Measurements from ENCODE around the gene SEC31A. TPM values are rescaled to one million over a fixed set of nuclear protein-coding genes. Genes with fewer than 3 reads are reported as not detected.
"Not testable (repeated sequence)": the region's sequence is repeated elsewhere in the genome, so short reads cannot be mapped to it uniquely, and the experiment has no call there.

SEC31A gene
- total RNA-seq, 1 experiment from 2014 or later: 189 TPM

DNA sequence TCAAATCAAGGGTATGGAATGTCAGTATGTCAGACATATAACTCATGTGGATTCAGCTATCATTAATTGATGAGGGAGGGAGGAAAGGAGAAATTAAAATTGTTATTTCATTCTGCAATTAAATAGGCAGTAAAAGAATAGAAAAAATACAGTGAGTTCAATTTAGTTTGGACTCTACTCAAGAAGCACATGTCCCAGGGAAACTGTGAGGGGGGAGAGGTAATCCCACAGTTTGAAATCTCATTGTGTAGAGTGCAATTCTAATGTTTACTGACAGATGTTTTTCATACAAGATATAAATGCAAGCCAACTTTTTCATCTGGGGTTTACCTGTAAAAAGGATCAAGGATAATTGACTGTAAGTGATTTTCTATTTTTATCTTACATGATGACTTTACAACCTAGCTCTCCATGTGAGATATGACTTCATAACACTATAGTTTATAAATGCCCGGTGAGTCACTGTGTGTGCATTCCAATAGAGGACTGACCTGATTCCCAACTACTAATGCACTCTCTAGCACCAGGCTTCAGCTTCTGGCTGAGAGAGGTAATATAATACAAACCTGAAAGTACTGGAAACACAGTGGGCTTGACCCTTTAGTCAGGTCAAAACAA lies 57.1 kb downstream of the SEC31A start:
- peak; percentile 81 for DNase-seq (ENCODE audit: low read depth)

DNA sequence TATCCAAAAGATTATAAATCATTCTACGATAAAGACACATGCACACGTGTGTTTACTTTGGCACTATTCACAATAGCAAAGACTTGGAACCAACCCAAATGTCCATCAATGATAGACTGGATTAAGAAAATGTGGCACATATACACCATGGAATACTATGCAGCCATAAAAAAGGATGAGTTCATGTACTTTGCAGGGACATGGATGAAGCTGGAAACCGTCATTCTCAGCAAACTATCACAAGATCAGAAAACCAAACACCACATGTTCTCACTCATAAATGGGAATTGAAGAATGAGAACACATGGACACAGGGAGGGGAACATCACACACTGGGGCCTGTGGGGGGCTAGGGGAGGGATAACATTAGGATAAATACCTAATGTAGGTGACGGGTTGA lies 57.9 kb downstream of the SEC31A start:
- DNase-seq (ENCODE audit: low read depth): not testable (repeated sequence)

GRCh38 chr4:82825425-82825824 lies 65.5 kb downstream of the SEC31A start:
- no peak for DNase-seq (ENCODE audit: low read depth)

DNA sequence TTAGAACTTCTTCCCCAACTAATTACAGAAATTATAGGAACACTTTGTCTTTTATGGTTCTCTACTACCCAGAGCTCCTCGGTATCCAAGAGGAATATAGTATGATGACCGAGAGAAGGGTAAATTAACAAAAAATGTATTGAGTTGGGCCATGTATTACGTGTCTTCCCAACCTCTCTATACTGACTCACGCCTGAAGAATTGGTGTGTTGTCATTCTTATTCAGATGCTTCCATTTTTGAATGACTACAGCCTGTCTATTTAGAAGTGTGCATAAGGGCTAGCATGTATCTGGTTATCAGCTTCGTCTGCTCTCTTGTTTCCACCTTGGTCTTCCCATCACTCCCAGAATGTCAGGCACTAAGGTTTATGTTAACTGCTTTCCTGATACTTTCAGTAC lies 67.9 kb downstream of the SEC31A start:
- DNase-seq (ENCODE audit: low read depth): peak; percentile 34

DNA sequence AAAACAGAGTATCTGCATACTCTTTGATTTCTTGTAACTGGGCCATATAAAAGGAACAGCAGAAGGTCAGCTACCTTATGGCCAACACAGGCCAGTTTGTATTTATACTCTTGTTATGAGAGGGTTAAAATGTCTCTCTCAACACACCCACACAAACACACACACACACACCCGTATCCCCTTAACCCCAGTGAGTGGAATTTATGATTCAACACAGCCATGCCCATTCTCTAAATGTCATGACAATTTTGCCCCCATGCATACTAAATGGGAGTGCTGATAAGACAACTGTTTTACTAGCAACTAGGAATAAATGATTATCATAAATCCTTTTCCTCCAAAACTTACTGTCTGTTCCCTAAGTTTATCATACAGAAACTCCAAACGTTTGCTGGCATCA lies 70.3 kb downstream of the SEC31A start:
- DNase-seq (ENCODE audit: low read depth): no peak

DNA sequence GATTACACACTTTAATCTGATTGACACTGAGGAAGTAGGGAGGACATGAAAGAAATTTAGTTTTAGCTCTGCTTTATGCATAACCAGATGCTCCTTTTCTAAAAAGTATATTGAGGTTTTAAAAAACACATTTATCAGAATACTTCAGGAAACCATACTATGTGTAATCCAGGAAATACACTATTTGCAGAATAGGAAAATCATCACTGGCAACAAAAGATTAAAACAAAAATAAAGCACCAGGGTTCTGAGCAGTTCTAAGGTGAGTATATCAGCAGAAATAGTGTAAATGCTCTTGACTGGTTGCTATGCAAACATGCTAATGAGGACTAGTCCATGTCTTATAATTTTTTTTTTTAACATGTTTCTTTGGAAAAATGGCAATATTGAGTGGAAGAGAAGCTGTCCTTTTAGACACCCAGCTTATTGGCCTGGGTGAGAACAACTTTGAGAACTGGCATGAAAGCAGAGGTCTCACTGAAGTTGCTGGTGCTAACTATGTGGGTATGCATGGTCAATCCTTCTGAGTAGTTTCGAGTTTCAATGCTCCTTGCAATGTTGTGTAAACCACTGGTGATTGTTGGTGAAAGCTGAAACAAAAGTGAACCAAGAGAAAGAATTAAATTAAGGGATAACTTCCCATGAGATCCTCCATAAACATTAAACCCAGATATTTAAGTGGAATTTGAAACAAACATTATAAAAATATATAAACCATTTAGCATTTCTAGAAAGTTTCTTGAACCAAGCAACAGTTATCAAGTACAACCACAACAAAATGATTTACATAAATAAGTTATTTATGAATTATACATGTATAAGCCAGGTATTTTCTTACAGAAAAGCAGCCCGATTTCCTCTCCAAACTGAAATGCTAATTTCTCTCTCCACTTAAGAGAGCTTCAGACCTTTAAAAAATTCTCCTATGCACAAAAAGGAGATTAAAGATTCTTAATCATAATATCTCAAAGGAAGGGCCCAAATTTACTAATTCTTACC lies 72.0 kb downstream of the SEC31A start:
- no peak for DNase-seq (ENCODE audit: low read depth)

DNA sequence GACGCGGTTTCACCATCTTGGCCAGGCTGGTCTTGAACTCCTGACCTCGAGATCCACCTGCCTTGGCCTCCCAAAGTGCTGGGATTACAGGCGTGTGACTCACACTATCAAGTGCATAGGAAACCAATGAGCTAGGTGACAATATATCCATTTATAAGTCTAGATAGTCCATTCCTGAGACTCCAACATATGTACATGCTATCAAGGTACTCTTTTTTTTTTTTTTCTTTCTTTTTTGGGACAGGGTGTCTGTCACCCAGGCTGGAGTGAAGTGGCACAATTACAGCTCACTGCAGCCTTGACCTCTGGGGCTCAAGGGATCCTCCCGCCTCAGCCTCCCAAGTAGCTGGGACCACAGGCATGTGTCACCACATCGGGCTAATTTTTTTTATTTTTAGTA lies 74.1 kb downstream of the SEC31A start:
- DNase-seq (ENCODE audit: low read depth): not testable (repeated sequence)

DNA sequence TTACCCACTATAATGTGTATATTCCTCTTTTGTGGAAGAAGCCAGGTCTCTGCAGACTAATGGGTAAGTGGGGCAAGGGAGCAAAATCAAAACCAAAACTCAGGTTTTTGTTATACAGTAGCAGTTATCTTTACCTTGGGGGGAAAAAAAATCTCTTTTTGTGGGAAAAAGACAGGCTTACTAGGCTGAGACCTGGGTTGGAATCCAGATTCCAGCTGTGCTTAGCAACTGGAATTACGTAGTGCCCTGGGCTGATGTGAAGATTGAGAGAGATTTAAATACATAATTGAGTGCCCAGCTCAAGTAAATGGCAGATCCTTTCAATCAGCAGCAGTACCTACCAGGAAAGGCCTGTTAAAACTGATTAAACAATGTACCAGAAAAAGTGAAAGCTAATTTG lies 76.9 kb downstream of the SEC31A start:
- DNase-seq (ENCODE audit: low read depth): no peak

- DNase-seq (ENCODE audit: low read depth): peak; percentile 8
Measured at GRCh38 chr4:82811838-82812341, 79.1 kb downstream of the SEC31A start.

GRCh38 chr4:82811392-82811791 lies 79.6 kb downstream of the SEC31A start:
- no peak for DNase-seq (ENCODE audit: low read depth)

DNA sequence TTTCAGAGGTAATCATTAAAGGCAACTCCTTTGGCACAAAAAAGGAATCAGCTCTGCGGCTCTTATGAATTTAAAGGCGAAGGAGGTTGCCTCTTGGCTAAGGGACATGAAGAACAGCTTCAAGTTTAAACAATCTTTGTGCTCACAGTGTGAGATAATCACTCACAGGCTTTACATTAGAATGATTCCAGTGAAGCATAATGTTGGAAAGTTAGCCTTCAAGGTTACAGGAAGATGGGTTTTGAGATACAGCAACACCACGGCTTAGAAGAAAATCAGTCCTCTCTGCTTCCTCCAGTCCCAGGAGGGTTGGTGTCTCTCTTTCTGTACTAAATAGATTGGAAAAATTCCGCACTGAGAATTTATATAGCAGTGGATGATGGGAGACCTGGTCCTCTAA lies 80.8 kb downstream of the SEC31A start:
- DNase-seq (ENCODE audit: low read depth): no peak

DNA sequence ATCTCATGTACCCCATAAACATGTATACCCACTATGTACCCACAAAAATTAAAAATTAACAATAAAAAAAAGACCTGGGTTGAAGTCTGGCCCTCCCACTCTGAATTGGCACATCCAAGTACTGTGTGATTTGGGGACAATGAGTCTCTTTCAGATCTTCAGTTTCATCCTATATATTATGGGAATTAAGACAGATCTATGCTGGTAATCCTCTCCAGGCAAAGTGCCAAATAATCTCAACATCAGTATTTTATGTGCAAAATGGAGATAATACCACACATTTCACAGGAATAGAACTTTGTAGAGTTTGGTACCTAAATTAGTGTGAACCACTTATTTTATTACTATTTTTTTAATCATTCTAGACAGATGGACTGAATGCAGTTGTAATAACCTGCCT lies 81.3 kb downstream of the SEC31A start:
- no peak for DNase-seq (ENCODE audit: low read depth)

GRCh38 chr4:82803746-82804145 lies 87.2 kb downstream of the SEC31A start:
- DNase-seq (ENCODE audit: low read depth): no peak

- no peak for DNase-seq (ENCODE audit: low read depth)
Measured at GRCh38 chr4:82802911-82803310, 88.0 kb downstream of the SEC31A start.

- DNase-seq (ENCODE audit: low read depth): no peak
Measured at GRCh38 chr4:82801910-82802521, 88.9 kb downstream of the SEC31A start.

- DNase-seq (ENCODE audit: low read depth): no peak
Measured at GRCh38 chr4:82799006-82799881, 91.7 kb downstream of the SEC31A start.

DNA sequence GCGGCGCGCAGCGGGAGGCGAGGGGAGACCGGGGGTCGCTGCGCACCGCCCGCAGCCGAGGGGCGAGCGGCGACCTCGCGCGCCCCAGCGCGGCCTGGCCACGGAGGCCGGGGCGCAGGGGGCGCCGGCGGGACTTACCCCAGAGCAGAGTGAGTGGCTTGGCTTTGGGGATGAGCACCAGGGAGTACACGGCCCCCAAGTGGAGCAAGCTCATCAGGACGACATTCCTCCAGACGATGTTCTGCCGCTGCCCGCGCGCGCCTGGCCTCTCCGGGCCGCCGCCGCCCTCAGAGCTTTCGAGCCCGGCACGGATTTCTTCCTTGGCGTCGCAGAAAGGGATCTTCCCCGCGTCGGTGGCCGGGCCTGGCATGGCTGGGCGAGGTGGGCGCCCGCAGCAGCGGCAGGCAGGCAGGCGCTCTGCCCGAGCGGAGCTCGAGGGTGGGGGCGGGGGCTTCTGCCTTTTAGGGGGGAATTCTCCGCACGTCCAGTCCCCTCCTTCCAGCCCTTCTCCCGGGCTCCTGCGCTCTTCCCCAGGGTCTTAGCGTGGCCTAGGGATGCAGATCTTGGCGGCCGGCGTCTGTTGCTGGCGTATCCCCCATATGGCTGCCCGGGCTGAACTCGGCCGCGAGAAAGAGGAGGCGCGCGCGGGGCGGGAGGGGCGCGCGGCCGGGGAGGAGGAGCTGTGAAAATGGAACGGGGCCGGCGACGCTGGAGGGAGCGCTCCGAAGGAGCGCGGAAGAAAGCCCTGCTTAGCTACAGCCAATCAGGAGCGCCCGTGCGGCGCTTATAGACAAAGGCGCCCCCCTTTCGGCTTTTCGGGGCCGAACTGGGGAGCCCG lies 92.6 kb downstream of the SEC31A start, which contains the start of gene SCD5:
SCD5 (minus strand) TSS at position 629 of the 838 bp plus-strand sequence; CDS start at position 370, 259 bp downstream.
- peak; percentile 85 for DNase-seq (ENCODE audit: low read depth)

GRCh38 chr4:82797405-82798111 lies 93.4 kb downstream of the SEC31A start:
- no peak for DNase-seq (ENCODE audit: low read depth)

DNA sequence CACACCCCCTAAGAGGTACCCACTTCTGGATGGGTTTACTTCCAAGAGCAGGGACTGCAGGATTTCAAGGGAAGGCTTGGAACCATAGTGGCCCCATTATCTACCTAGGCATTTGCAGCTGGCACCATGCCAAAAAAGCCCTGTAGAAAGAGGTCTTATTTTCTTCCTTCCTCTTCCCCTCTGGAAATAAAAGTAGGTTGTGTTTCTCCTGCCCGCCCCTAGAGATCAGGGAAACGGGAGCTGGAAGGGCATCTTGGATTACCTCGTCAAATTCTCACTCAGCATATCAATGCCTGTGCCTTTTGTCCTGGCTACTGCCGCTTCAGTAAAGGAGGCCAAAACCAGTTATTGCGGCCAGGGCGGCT lies 93.9 kb downstream of the SEC31A start:
- DNase-seq (ENCODE audit: low read depth): no peak

Measured in LHCN-M2 (cell line).